GM23338 (cell line): ENCODE results near the gene VWCE. TPM values are rescaled to one million over a fixed set of nuclear protein-coding genes. Genes with fewer than 3 reads are reported as not detected.

Experiments used
- ATAC-seq: fragments of 200-7000 bp; cut with Tn5 transposase; 3 replicates; pipeline ENCODE4 v1.9.1; 2020
- DNase-seq: peaks from one replicate; pipeline ENCODE4 v3.0.0-alpha.2; 2015; ENCODE audit warnings: low spot score
- H2AFZ ChIP-seq: fragments of 200-600 bp; sonication (generic); 2 replicates; pipeline ENCODE4 v1.8.0; 2016; ENCODE audit warnings: antibody characterized with exemption, mild to moderate bottlenecking, moderate library complexity
- H3F3A ChIP-seq: fragments of 200-600 bp; sonication (generic); replicated peaks from 2 replicates; pipeline ENCODE4 v1.8.0; 2017; ENCODE audit warnings: antibody characterized with exemption, mixed run types, low read depth
- H3K27ac ChIP-seq: fragments of 200-600 bp; sonication (generic); 2 replicates; pipeline ENCODE4 v1.6.1; 2016; ENCODE audit warnings: low read depth
- H3K27me3 ChIP-seq: fragments of 200-600 bp; sonication (generic); 2 replicates; pipeline ENCODE4 v1.8.0; 2016; ENCODE audit warnings: mild to moderate bottlenecking, mixed run types, moderate library complexity; ENCODE audit not compliant: insufficient read depth
- H3K36me3 ChIP-seq: fragments of 200-600 bp; sonication (generic); 2 replicates; pipeline ENCODE4 v1.8.0; 2016; ENCODE audit warnings: mild to moderate bottlenecking; ENCODE audit not compliant: insufficient read depth
- H3K4me1 ChIP-seq: fragments of 200-600 bp; sonication (generic); 2 replicates; pipeline ENCODE4 v1.8.0; 2016; ENCODE audit warnings: mild to moderate bottlenecking, moderate library complexity; ENCODE audit not compliant: insufficient read depth
- H3K4me2 ChIP-seq: fragments of 200-600 bp; sonication (generic); 2 replicates; pipeline ENCODE4 v1.7.1; 2017; ENCODE audit warnings: mixed run types
- H3K4me3 ChIP-seq: fragments of 200-600 bp; sonication (generic); 2 replicates; pipeline ENCODE4 v1.6.1; 2016; ENCODE audit warnings: mixed run types
- H3K79me2 ChIP-seq: fragments of 200-600 bp; sonication (generic); replicated peaks from 2 replicates; pipeline ENCODE4 v1.8.0; 2017; ENCODE audit warnings: mild to moderate bottlenecking; ENCODE audit not compliant: insufficient read depth
- H3K9me2 ChIP-seq: fragments of 200-600 bp; sonication (generic); 2 replicates; pipeline ENCODE4 v1.8.0; 2017; ENCODE audit not compliant: insufficient read depth
- H4K20me1 ChIP-seq: fragments of 200-600 bp; sonication (generic); replicated peaks from 2 replicates; pipeline ENCODE4 v1.8.0; 2017; ENCODE audit warnings: mild to moderate bottlenecking; ENCODE audit not compliant: insufficient read depth
- H3K27ac Mint-ChIP-seq: 2 replicates; pipeline ENCODE4 v1.8.0; 2020; ENCODE audit warnings: inconsistent platforms, mild to moderate bottlenecking, moderate library complexity, mixed read lengths
- H3K27me3 Mint-ChIP-seq: 3 replicates; pipeline ENCODE4 v1.8.0; 2022; ENCODE audit warnings: low read depth, mild to moderate bottlenecking, moderate library complexity, mixed read lengths, inconsistent platforms; ENCODE audit not compliant: insufficient read depth, poor library complexity
- H3K36me3 Mint-ChIP-seq: 3 replicates; pipeline ENCODE4 v1.8.0; 2021; ENCODE audit warnings: low read depth, mild to moderate bottlenecking, inconsistent platforms, moderate library complexity, mixed read lengths
- H3K4me1 Mint-ChIP-seq: 3 replicates; pipeline ENCODE4 v1.8.0; 2020; ENCODE audit warnings: mild to moderate bottlenecking, inconsistent platforms, mixed read lengths
- H3K4me3 Mint-ChIP-seq: 3 replicates; pipeline ENCODE4 v1.8.0; 2021; ENCODE audit warnings: moderate library complexity, mild to moderate bottlenecking, inconsistent platforms, mixed read lengths
- H3K9me3 Mint-ChIP-seq: 3 replicates; pipeline ENCODE4 v1.8.0; 2020; ENCODE audit warnings: moderate library complexity, mild to moderate bottlenecking, inconsistent platforms, mixed read lengths
- CREB1 ChIP-seq: fragments of 250-450 bp; sonication (Bioruptor Pico); IDR thresholded peaks from 2 replicates; pipeline ENCODE4 v1.5.0; 2020; ENCODE audit warnings: low read depth, mild to moderate bottlenecking, moderate library complexity
- CTCF ChIP-seq, 2 experiments: fragments of 200-600 bp in 1 of 2; sonication (generic) in 1 of 2; conservative IDR thresholded peaks; 2 replicates each; pipeline versions ENCODE4 v1.5.1 to v1.6.1; 2016 to 2017; ENCODE audit warnings: antibody characterized with exemption in 2 of 2, low read depth in 2 of 2, mild to moderate bottlenecking in 2 of 2, moderate library complexity in 1 of 2
- ETS1 ChIP-seq: IDR thresholded peaks from 2 replicates; pipeline ENCODE4 v1.6.1; 2016; ENCODE audit warnings: antibody characterized with exemption
- EZH2 ChIP-seq: fragments of 200-600 bp; sonication (generic); IDR thresholded peaks from one replicate; pipeline ENCODE4 v1.8.0; 2017; ENCODE audit warnings: antibody characterized with exemption, mild to moderate bottlenecking, low read depth; ENCODE audit not compliant: unreplicated experiment
- EZH2phosphoT487 ChIP-seq: fragments of 200-600 bp; sonication (generic); IDR thresholded peaks from one replicate; pipeline ENCODE4 v1.8.1; 2018; ENCODE audit warnings: antibody characterized with exemption; ENCODE audit not compliant: unreplicated experiment
- JUNB ChIP-seq: IDR thresholded peaks from one replicate; pipeline ENCODE4 v1.6.1; 2016; ENCODE audit warnings: antibody characterized with exemption; ENCODE audit not compliant: unreplicated experiment
- NANOG ChIP-seq: IDR thresholded peaks from 2 replicates; pipeline ENCODE4 v1.6.1; 2016; ENCODE audit warnings: antibody characterized with exemption, borderline replicate concordance
- POLR2AphosphoS5 ChIP-seq: IDR thresholded peaks from 2 replicates; pipeline ENCODE4 v1.6.1; 2016; ENCODE audit warnings: antibody characterized with exemption, low read depth
- REST ChIP-seq: IDR thresholded peaks from one replicate; pipeline ENCODE4 v1.6.1; 2018; ENCODE audit warnings: antibody characterized with exemption; ENCODE audit not compliant: unreplicated experiment
- STAT1 ChIP-seq: IDR thresholded peaks from one replicate; pipeline ENCODE4 v1.6.1; 2016; ENCODE audit warnings: antibody characterized with exemption; ENCODE audit not compliant: unreplicated experiment
- ZNF114 ChIP-seq: fragments of 250-450 bp; sonication (Bioruptor Pico); IDR thresholded peaks from 2 replicates; pipeline ENCODE4 v1.5.0; 2020; ENCODE audit warnings: mild to moderate bottlenecking, moderate library complexity
- ZNF331 ChIP-seq: fragments of 250-450 bp; sonication (Bioruptor Pico); IDR thresholded peaks from 2 replicates; pipeline ENCODE4 v1.5.0; 2020; ENCODE audit warnings: low read depth, mild to moderate bottlenecking, moderate library complexity
- ZNF462 ChIP-seq: fragments of 250-450 bp; sonication (Bioruptor Pico); IDR thresholded peaks from 2 replicates; pipeline ENCODE4 v1.5.0; 2020; ENCODE audit warnings: mild to moderate bottlenecking, moderate library complexity
- polyA plus RNA-seq: library from polyadenylated mRNA; unstranded; fragments of >200 nt; fragmentation: Nextera tagmentation; extraction: Ambion mirVana; gene quantifications from 2 replicates; pipeline ENCODE4 v1.2.1, GENCODE V29; 2016
- total RNA-seq: library from RNA; depleted of rRNA; stranded (reverse); fragments of >200 nt; shearing (Covaris generic); gene quantifications from 2 replicates; pipeline ENCODE4 v1.2.3, GENCODE V29; 2014

VWCE gene
- total and polyA plus RNA-seq, 2 experiments from 2014 or later, result 9.9 to 16.9 TPM

- Mint-ChIP-seq H3K27ac (no peak overlapping the region), H3K4me3 (no peak overlapping the region)
Observed at GRCh38 chr11:61341706-61342105, 46.6 kb upstream of the VWCE start.

More at GRCh38 chr11:61341706-61342105, 46.6 kb upstream of the VWCE start:
- Histone ChIP-seq H3K27me3 (no peaks in the 10 kb centered on the region), H3F3A (no peaks in the 10 kb centered on the region), H3K4me2 (no peak overlapping the region), H4K20me1 (no peaks in the 10 kb centered on the region), H3K4me3 (no peak overlapping the region), H3K4me1 (no peaks in the 10 kb centered on the region), H3K27ac (no peak overlapping the region), H2AFZ (no peak overlapping the region), H3K9me2 (no peaks in the 10 kb centered on the region), H3K79me2 (no peaks in the 10 kb centered on the region), H3K36me3 (no peaks in the 10 kb centered on the region)
- Mint-ChIP-seq H3K27me3 (peaks cover 12% of the 10 kb centered on the region), H3K36me3 (peaks cover 12% of the 10 kb centered on the region; the same call in 2 of the 3 replicates), H3K9me3 (no peaks in the 10 kb centered on the region), H3K4me1 (peaks cover 2% of the 10 kb centered on the region)
- TF ChIP-seq POLR2AphosphoS5 (no peak), ZNF331 (CRISPR knock-in tag) (no peak), ETS1 (no peak), ZNF114 (CRISPR knock-in tag) (no peak), REST (no peak), STAT1 (no peak), EZH2 (no peak), ZNF462 (no peak), NANOG (no peak), CTCF (conservative IDR thresholded peaks at IDR 0.05; ENCODE audit: low read depth in 2 of 2) (no peak), JUNB (no peak), EZH2phosphoT487 (no peak), CREB1 (CRISPR knock-in tag) (no peak)
- ATAC-seq, result no peak
- DNase-seq, result no peak
